ENCODE measurements around the gene KIF12.

Gene KIF12

GRCh38 chr9:114061292-114061691 is 37.8 kb downstream of the KIF12 start:
- DNase-seq = no peak
- Histone ChIP-seq H3K27ac (no peak overlapping the region), H3K4me3 (ENCODE audit: low read depth, low read length) (no peak overlapping the region), H3K36me3 (no peaks in the 10 kb centered on the region), H3K9me3 (ENCODE audit: severe bottlenecking) (peaks cover 6% of the 10 kb centered on the region), H3K27me3 (ENCODE audit: insufficient read depth, low read depth, severe bottlenecking) (no peaks in the 10 kb centered on the region)
- TF ChIP-seq, protein P1, sequence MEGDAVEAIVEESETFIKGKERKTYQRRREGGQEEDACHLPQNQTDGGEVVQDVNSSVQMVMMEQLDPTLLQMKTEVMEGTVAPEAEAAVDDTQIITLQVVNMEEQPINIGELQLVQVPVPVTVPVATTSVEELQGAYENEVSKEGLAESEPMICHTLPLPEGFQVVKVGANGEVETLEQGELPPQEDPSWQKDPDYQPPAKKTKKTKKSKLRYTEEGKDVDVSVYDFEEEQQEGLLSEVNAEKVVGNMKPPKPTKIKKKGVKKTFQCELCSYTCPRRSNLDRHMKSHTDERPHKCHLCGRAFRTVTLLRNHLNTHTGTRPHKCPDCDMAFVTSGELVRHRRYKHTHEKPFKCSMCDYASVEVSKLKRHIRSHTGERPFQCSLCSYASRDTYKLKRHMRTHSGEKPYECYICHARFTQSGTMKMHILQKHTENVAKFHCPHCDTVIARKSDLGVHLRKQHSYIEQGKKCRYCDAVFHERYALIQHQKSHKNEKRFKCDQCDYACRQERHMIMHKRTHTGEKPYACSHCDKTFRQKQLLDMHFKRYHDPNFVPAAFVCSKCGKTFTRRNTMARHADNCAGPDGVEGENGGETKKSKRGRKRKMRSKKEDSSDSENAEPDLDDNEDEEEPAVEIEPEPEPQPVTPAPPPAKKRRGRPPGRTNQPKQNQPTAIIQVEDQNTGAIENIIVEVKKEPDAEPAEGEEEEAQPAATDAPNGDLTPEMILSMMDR (IDR thresholded peaks at IDR 0.05; ENCODE audit: low read depth, low read length) = no peak

- no peaks in the 10 kb centered on the region for H3K36me3 ChIP-seq
- no peaks in the 10 kb centered on the region for H3K27me3 ChIP-seq (ENCODE audit: insufficient read depth, low read depth, severe bottlenecking)
- H3K27ac ChIP-seq = no peak overlapping the region
- TF ChIP-seq, protein P1 (IDR thresholded peaks at IDR 0.05; ENCODE audit: low read depth, low read length) = no peak
- H3K4me3 ChIP-seq (ENCODE audit: low read depth, low read length) = no peak overlapping the region
- DNase-seq = no peak
- H3K9me3 ChIP-seq (ENCODE audit: severe bottlenecking) = peaks cover 6% of the 10 kb centered on the region
Measured at GRCh38 chr9:114060711-114061110, 38.4 kb downstream of the KIF12 start.

GRCh38 chr9:114060070-114060469 is 39.0 kb downstream of the KIF12 start:
- no peak overlapping the region for H3K4me3 ChIP-seq (ENCODE audit: low read depth, low read length)
- DNase-seq = no peak
- peaks cover 6% of the 10 kb centered on the region for H3K9me3 ChIP-seq (ENCODE audit: severe bottlenecking)
- H3K36me3 ChIP-seq = no peaks in the 10 kb centered on the region
- TF ChIP-seq, protein P1 (IDR thresholded peaks at IDR 0.05; ENCODE audit: low read depth, low read length) = no peak
- no peak overlapping the region for H3K27ac ChIP-seq
- H3K27me3 ChIP-seq (ENCODE audit: insufficient read depth, low read depth, severe bottlenecking) = no peaks in the 10 kb centered on the region

DNA sequence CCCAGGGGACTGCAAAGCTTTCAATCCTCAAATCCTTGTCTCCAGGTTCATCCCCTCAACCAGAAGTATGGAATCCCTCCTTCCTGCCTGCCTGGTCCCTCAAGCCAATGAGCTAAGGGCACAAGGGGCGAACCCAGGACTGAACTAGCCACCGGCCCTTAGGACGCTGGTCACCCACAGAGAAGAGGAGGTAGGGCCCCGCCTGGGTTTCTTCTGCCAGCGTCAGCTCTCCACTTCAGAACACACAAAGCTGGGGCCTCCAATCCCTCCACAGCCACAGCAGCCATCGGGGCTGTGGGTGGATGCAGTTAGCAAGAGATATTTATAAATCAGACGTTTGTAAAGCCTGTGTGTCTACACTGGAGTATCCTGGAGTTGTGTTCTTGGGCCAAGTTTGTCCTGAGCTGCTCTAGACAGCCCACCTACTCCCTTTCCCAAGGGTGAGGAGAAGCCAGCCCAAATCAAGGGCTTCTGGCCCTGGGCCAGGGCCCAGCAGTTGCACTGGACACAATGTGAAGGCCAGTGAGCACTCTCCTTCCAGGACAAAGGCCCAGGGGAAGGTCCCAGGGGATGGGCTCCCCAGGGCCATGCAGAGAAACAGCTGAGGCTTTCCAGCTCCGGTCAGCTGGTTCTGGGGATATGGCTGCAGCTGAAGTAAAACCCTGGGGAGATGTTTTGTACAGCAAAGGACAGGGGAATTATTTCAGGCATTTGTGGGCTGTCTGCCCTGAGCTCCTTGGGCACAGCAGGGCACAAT is 39.9 kb downstream of the KIF12 start:
- Histone ChIP-seq H3K27ac (no peak overlapping the region), H3K27me3 (ENCODE audit: insufficient read depth, low read depth, severe bottlenecking) (no peaks in the 10 kb centered on the region), H3K36me3 (no peaks in the 10 kb centered on the region), H3K9me3 (ENCODE audit: severe bottlenecking) (peaks cover 6% of the 10 kb centered on the region), H3K4me3 (ENCODE audit: low read depth, low read length) (no peak overlapping the region)
- TF ChIP-seq, protein P1 (IDR thresholded peaks at IDR 0.05; ENCODE audit: low read depth, low read length) = no peak
- DNase-seq = no peak

DNA sequence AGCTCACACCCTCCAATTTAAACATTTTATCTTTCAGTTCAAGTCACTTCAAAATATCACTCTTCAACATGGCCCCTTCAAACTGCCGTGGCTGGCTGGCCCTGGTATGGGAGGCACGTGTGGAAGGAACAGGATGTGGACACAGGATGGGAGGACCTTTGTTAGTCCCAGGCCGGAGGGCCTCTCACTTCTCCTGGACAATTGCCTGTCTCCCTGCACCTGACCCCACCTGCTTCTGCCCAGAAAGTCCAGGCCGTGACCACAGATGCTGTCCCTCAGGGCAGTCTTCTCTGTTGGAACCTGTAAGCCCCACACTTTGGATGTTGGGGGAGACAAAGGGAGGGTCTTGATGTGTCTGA is 40.4 kb downstream of the KIF12 start:
- no peak overlapping the region for H3K27ac ChIP-seq
- H3K9me3 ChIP-seq (ENCODE audit: severe bottlenecking) = peaks cover 2% of the 10 kb centered on the region
- no peaks in the 10 kb centered on the region for H3K27me3 ChIP-seq (ENCODE audit: insufficient read depth, low read depth, severe bottlenecking)
- TF ChIP-seq, protein P1 (IDR thresholded peaks at IDR 0.05; ENCODE audit: low read depth, low read length) = no peak
- DNase-seq = no peak
- no peak overlapping the region for H3K4me3 ChIP-seq (ENCODE audit: low read depth, low read length)
- no peaks in the 10 kb centered on the region for H3K36me3 ChIP-seq
